Naive thymus-derived CD8-positive, alpha-beta T cell (primary cell): ENCODE measurements around the gene STAT4. TPM values are rescaled to one million over a fixed set of nuclear protein-coding genes. Genes with fewer than 3 reads are reported as not detected.

Experiments used
- ATAC-seq, 2 donors: fragments of 150-1000 bp; cut with Tn5 transposase in 1 of 2; sonication (Bioruptor Pico), chemical (Tn5 transposase) in 1 of 2; 1 replicate in 1 of 2; 2 replicates in 1 of 2; pipeline ENCODE4 v1.10.0; 2021; ENCODE audit warnings: mild to moderate bottlenecking in 2 of 2, moderate library complexity in 2 of 2
- POLR2A ChIA-PET: fragments of 350-600 bp; sonication (Branson Sonifier 250); formaldehyde crosslinking; loops from one replicate; lab custom pipeline; 2021; ENCODE audit warnings: antibody characterized with exemption; lab: Charles Lee
- DNase-seq, 10 donors: peaks; one replicate each; pipeline versions ENCODE4 v3.0.0 to v3.0.0-alpha.2; 2020 to 2022
- H3K27ac Mint-ChIP-seq, 10 donors: one replicate each; pipeline ENCODE4 v1.8.0; 2020 to 2022; ENCODE audit warnings: mild to moderate bottlenecking in 10 of 10, mixed read lengths in 10 of 10, moderate library complexity in 4 of 10, inconsistent platforms in 1 of 10
- H3K27me3 Mint-ChIP-seq, 5 donors: one replicate each; pipeline ENCODE4 v1.8.0; 2021 to 2022; ENCODE audit warnings: mixed read lengths in 5 of 5
- H3K36me3 Mint-ChIP-seq, 3 donors: one replicate each; pipeline ENCODE4 v1.8.0; 2020 to 2022; ENCODE audit warnings: mixed read lengths in 3 of 3, mild to moderate bottlenecking in 2 of 3, inconsistent platforms in 1 of 3
- H3K4me1 Mint-ChIP-seq, 4 donors: one replicate each; pipeline ENCODE4 v1.8.0; 2021 to 2022; ENCODE audit warnings: mixed read lengths in 4 of 4
- H3K4me3 Mint-ChIP-seq, 10 donors: one replicate each; pipeline ENCODE4 v1.8.0; 2020 to 2022; ENCODE audit warnings: mild to moderate bottlenecking in 10 of 10, mixed read lengths in 10 of 10, moderate library complexity in 6 of 10, inconsistent platforms in 1 of 10
- H3K9me3 Mint-ChIP-seq, 9 donors: one replicate each; pipeline ENCODE4 v1.8.0; 2020 to 2022; ENCODE audit warnings: mixed read lengths in 9 of 9, mild to moderate bottlenecking in 3 of 9, inconsistent platforms in 1 of 9, moderate library complexity in 1 of 9
- polyA plus RNA-seq, 3 donors: library from polyadenylated mRNA; unstranded; fragments of 300-500 nt; fragmentation: Illumina TruSeq; gene quantifications; one replicate each; pipeline ENCODE4 v1.2.3, GENCODE V29; 2021
- total RNA-seq, 8 experiments: library from RNA in 2 of 8; stranded (reverse) in 2 of 8; gene quantifications; one replicate each; pipeline ENCODE4 v1.2.3 and lab custom pipeline; 2021 to 2026

STAT4 gene
- total and polyA plus RNA-seq, 5 experiments from 2014 or later = 63.2 to 137 (median 75.8) TPM

DNA sequence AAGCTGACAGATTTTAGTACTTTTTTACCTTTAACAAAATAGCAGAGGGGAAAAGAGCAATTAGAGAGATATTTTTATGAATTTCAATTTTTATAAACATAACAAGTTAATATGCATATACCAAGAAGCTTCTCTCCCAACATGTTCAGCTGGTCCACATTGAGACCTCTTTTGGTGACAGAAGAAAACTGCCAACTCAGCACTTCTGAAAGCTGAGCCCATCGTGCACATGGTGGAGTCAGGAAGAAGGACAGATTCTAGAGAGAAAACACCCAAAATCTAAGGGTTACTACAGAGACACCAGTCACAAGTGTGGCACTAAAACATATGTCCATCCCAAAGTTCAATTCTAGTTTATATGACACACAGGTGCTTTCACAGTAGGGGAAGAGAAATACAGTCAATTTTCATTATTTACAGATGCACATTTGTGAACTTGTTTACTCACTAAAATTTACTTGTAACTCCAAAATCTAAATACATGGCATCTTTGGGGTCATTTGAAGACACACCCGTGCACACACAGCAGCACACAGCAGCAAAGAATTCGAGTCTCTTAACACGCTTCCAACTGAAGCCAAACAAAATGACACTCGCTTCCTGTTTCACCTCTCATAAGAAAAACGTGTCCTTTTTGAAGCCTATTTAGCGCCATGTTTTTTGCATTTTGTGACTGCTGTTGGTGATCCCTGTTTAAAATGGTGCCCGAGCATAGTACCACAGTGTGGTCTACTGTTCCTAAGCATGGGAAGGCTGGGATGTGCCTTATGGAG, 168.3 kb downstream of the STAT4 start:
- no peak for ATAC-seq
- no peaks in the 10 kb centered on the region for H3K9me3 Mint-ChIP-seq
- H3K4me1 Mint-ChIP-seq = peaks cover 27 to 81% (median 61%) of the 10 kb centered on the region in 4 donors
- H3K27me3 Mint-ChIP-seq = no peaks in the 10 kb centered on the region
- POLR2A ChIA-PET = interaction anchor here (0.9 to 1.7 kb wide), 2 partner anchors 32 to 101 kb away, joined by 3 to 4 read pairs; partner anchors contain the start of gene STAT1
- H3K27ac Mint-ChIP-seq = peak overlapping the region; percentile 71 to 96 (median 89)
- no peak for DNase-seq
- H3K4me3 Mint-ChIP-seq = peak overlapping the region in 6 of 10 donors; percentile 18 to 57 (median 31)
- H3K36me3 Mint-ChIP-seq = peaks cover 32 to 97% (median 78%) of the 10 kb centered on the region in 3 donors

DNA sequence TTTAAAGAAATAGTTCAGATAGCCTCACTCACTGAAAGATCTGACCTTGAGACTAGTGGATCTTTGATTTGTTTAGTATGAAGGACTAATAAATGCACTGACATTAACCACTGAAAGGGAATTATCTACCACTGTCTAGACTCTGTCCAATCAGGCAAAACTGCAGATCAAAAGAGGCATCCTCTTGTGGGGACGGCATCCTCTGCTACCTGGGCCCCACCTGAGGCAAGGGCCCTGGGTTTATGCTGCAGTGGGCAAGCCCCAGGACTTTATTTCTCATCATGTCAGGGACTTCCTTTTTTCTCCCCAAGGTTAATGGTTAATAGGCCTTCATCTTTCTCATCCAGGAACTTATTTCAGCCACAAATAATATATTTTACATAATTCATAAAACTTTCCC, 169.1 kb downstream of the STAT4 start:
- H3K4me3 Mint-ChIP-seq = peak overlapping the region in 1 of 10 donors; percentile 7
- no peaks in the 10 kb centered on the region for H3K9me3 Mint-ChIP-seq
- DNase-seq (no peak), ATAC-seq (peak in 1 of 2 donors; percentile 57)
- H3K27me3 Mint-ChIP-seq = no peaks in the 10 kb centered on the region
- peaks cover 32 to 95% (median 74%) of the 10 kb centered on the region in 3 donors for H3K36me3 Mint-ChIP-seq
- peak overlapping the region; percentile 71 to 96 (median 90) for H3K27ac Mint-ChIP-seq
- H3K4me1 Mint-ChIP-seq = peaks cover 26 to 79% (median 56%) of the 10 kb centered on the region in 4 donors
- POLR2A ChIA-PET = interaction anchor here (0.9 to 1.7 kb wide), 2 partner anchors 33 to 100 kb away, joined by 3 to 4 read pairs; partner anchors contain the start of gene STAT1

DNA sequence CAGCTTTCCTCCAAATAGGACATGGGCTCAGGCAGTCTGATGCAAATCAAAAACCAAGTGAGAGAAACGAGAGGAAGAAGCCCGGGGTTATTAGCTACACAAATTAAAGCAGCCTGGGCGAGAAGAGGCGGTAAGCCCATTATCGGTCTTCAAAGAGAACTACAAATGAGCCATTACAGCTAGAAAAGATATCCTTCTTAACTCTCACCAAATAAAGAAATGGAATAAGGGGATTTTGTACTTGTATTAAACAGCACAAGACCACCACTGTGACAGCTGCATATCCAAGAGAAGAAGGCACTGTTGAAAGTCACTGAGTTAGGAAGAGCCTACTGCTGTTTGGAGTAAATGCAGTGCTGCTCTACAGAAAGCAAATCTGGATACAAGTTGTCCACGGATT, 169.5 kb downstream of the STAT4 start:
- DNase-seq (no peak), ATAC-seq (no peak)
- no peaks in the 10 kb centered on the region for H3K9me3 Mint-ChIP-seq
- H3K4me3 Mint-ChIP-seq = peak overlapping the region in 3 of 10 donors; percentile 3 to 38 (median 27)
- no peaks in the 10 kb centered on the region for H3K27me3 Mint-ChIP-seq
- H3K4me1 Mint-ChIP-seq = peaks cover 25 to 77% (median 52%) of the 10 kb centered on the region in 4 donors
- POLR2A ChIA-PET = interaction anchor here (0.7 to 1.7 kb wide), 2 partner anchors 33 to 39 kb away, joined by 3 to 4 read pairs; partner anchors contain the start of gene STAT1
- peak overlapping the region; percentile 73 to 96 (median 93) for H3K27ac Mint-ChIP-seq
- H3K36me3 Mint-ChIP-seq = peaks cover 32 to 95% (median 72%) of the 10 kb centered on the region in 3 donors

DNA sequence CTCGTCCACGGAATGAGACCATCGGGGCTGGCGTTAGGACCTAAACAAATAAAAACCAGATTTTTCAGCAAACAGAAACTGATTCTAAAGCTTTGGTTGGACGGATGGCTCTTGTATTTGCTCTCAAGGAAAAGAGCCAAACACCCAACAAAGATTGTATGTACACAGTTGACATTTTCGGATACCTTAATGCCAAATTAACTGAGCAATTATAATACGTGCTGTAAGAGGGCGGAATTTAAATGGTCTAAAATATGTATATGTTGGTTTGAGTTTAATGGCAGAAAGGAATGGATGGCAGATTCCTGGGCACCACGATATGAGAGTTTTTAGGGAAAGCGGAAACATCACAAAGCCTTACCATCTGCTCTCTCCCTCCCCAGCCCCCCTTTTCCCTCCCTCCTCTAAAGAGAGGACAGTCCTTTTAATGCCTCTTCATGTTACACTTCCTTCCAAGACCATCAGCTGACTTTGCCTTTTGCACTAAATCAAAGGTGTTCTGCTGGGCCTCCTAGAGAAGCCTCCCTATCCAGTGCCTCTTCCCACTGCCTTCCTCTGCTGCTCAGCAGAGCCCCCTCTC, 170.1 kb downstream of the STAT4 start:
- Mint-ChIP-seq H3K36me3 (peaks cover 32 to 95% (median 73%) of the 10 kb centered on the region in 3 donors), H3K4me3 (peak overlapping the region in 8 of 10 donors; percentile 20 to 73 (median 47)), H3K9me3 (no peaks in the 10 kb centered on the region), H3K4me1 (peaks cover 22 to 71% (median 48%) of the 10 kb centered on the region in 4 donors), H3K27me3 (no peaks in the 10 kb centered on the region), H3K27ac (peak overlapping the region; percentile 73 to 96 (median 93))
- no peak for ATAC-seq
- no peak for DNase-seq
- POLR2A ChIA-PET = interaction anchor here (0.7 to 1.7 kb wide), 3 partner anchors 34 to 101 kb away, joined by 3 to 5 read pairs (median 4); partner anchors contain the start of gene STAT1

DNA sequence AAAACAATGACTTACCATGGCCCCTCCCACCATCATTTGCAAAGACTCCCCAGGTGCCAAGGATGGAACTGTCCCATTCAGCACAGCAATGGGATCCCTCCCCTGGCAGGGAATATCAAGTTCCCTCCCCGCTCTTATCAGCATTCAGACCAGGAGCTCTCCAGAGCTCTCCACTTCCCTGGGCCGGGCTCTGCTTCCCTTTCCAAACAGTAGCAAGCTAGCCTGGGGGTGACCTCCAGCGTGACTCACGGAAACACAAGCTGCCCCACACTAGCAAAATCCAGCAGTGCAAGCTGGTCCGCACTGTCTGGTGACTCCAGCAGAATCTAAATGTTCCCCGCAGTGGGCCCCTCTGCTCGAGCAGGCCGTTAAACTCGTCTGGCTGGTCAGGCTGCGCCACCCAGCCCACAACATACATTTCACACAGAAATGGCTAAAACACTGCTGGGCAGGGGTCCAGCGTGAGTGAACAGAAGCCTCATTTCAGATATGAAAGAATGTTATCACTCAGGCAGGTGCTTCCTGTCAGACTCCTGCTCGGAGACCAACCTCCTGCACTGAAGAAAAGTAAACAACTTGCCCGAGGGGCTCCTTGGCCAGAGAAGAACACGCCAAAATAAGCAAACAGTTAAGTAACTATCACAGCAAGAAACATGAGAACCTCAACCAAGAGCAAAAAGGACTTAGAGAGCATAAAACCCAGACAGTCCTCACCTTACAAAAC, 170.7 kb downstream of the STAT4 start:
- ATAC-seq = peak in 1 of 2 donors; percentile 45
- H3K27ac Mint-ChIP-seq = peak overlapping the region; percentile 73 to 96 (median 92)
- H3K4me1 Mint-ChIP-seq = peaks cover 20 to 66% (median 45%) of the 10 kb centered on the region in 4 donors

More for the DNA sequence above, 170.7 kb downstream of the STAT4 start:
- POLR2A ChIA-PET = interaction anchor here (0.9 to 1.4 kb wide), 3 partner anchors 9 to 100 kb away, joined by 3 to 8 read pairs (median 5); no protein-coding TSS in a partner anchor
- DNase-seq = no peak
- Mint-ChIP-seq H3K36me3 (peaks cover 32 to 95% (median 71%) of the 10 kb centered on the region in 3 donors), H3K27me3 (no peaks in the 10 kb centered on the region), H3K4me3 (peak overlapping the region in 9 of 10 donors; percentile 20 to 73 (median 38)), H3K9me3 (no peaks in the 10 kb centered on the region)

Other genes with a start within 250 kb of the STAT4 start
- 10 to 100 TPM; 62.8 to 74.9 TPM for gene STAT1, start 136.8 kb downstream of the STAT4 start, total RNA-seq
- 100 to 1,000 TPM; 154 to 231 (median 217) TPM for gene STAT1, start 136.8 kb downstream of the STAT4 start, polyA plus RNA-seq
- gene MYO1B, start 94.4 kb upstream of the STAT4 start, total RNA-seq = under 1 TPM; 0.44 to 0.96 TPM
- under 1 TPM; 0.20 to 0.76 (median 0.43) TPM for gene MYO1B, start 94.4 kb upstream of the STAT4 start, polyA plus RNA-seq